ENCODE results near the gene GLI2. TPM values are rescaled to one million over a fixed set of nuclear protein-coding genes. Genes with fewer than 3 reads are reported as not detected.

GLI2 gene
- total and polyA plus RNA-seq, 7 donors: 0.20 to 2.4 (median 0.66) TPM

GRCh38 chr2:120768112-120769048 is 32.7 kb downstream of the GLI2 start:
- intact Hi-C loops (cut with DNase I): no loop called here
- no peaks in the 10 kb centered on the region for H3K36me3 ChIP-seq (ENCODE audit: insufficient read depth in 1 of 2, low read depth in 1 of 2)
- no peaks in the 10 kb centered on the region for H3K9me3 ChIP-seq
- no peaks in the 10 kb centered on the region for H3K27me3 ChIP-seq (ENCODE audit: insufficient read depth in 3 of 3, low read length in 2 of 3)
- H3K27ac ChIP-seq: no peak overlapping the region
- ATAC-seq (no peak), DNase-seq (peak in 1 of 2 donors; percentile 9)
- TF ChIP-seq, protein P1, sequence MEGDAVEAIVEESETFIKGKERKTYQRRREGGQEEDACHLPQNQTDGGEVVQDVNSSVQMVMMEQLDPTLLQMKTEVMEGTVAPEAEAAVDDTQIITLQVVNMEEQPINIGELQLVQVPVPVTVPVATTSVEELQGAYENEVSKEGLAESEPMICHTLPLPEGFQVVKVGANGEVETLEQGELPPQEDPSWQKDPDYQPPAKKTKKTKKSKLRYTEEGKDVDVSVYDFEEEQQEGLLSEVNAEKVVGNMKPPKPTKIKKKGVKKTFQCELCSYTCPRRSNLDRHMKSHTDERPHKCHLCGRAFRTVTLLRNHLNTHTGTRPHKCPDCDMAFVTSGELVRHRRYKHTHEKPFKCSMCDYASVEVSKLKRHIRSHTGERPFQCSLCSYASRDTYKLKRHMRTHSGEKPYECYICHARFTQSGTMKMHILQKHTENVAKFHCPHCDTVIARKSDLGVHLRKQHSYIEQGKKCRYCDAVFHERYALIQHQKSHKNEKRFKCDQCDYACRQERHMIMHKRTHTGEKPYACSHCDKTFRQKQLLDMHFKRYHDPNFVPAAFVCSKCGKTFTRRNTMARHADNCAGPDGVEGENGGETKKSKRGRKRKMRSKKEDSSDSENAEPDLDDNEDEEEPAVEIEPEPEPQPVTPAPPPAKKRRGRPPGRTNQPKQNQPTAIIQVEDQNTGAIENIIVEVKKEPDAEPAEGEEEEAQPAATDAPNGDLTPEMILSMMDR (IDR thresholded peaks at IDR 0.05): no peak
- no peaks in the 10 kb centered on the region for H3K4me1 ChIP-seq
- H3K4me3 ChIP-seq: no peak overlapping the region
- 67 to 80% (median 71%) methylated on average over 17 of the region's 17 CpGs for WGBS, 3 donors

- DNase-seq: peak in 1 of 2 donors; percentile 4
- intact Hi-C loops (cut with DNase I): no loop called here
- ATAC-seq: no peak
- H3K9me3 ChIP-seq: no peaks in the 10 kb centered on the region
- no peaks in the 10 kb centered on the region for H3K4me1 ChIP-seq
- H3K27ac ChIP-seq: no peak overlapping the region
- H3K36me3 ChIP-seq (ENCODE audit: insufficient read depth in 1 of 2, low read depth in 1 of 2): no peaks in the 10 kb centered on the region
- no peak overlapping the region for H3K4me3 ChIP-seq
- 96 to 97% (median 97%) methylated on average over 11 of the region's 11 CpGs for WGBS, 3 donors
- TF ChIP-seq, protein P1 (IDR thresholded peaks at IDR 0.05): no peak
- no peaks in the 10 kb centered on the region for H3K27me3 ChIP-seq (ENCODE audit: insufficient read depth in 3 of 3, low read length in 2 of 3)
These were observed 33.6 kb downstream of the GLI2 start for GRCh38 chr2:120769076-120769786.

GRCh38 chr2:120769787-120770120 is 34.1 kb downstream of the GLI2 start:
- intact Hi-C loops (cut with DNase I): no loop called here
- ATAC-seq (no peak), DNase-seq (peak in 1 of 2 donors; percentile 15)
- Histone ChIP-seq H3K9me3 (no peaks in the 10 kb centered on the region), H3K27ac (no peak overlapping the region), H3K4me1 (no peaks in the 10 kb centered on the region), H3K4me3 (no peak overlapping the region), H3K27me3 (ENCODE audit: insufficient read depth in 3 of 3, low read length in 2 of 3) (no peaks in the 10 kb centered on the region), H3K36me3 (ENCODE audit: insufficient read depth in 1 of 2, low read depth in 1 of 2) (no peaks in the 10 kb centered on the region)
- TF ChIP-seq, protein P1 (IDR thresholded peaks at IDR 0.05): no peak
- 91 to 92% (median 92%) methylated on average over 2 of the region's 2 CpGs for WGBS, 3 donors

GRCh38 chr2:120770176-120770575 is 34.5 kb downstream of the GLI2 start:
- peak; percentile 5 to 24 for DNase-seq
- no peak for ATAC-seq
- Histone ChIP-seq H3K4me1 (no peaks in the 10 kb centered on the region), H3K36me3 (ENCODE audit: insufficient read depth in 1 of 2, low read depth in 1 of 2) (no peaks in the 10 kb centered on the region), H3K4me3 (no peak overlapping the region), H3K27ac (no peak overlapping the region), H3K27me3 (ENCODE audit: insufficient read depth in 3 of 3, low read length in 2 of 3) (no peaks in the 10 kb centered on the region), H3K9me3 (no peaks in the 10 kb centered on the region)
- intact Hi-C loops (cut with DNase I): no loop called here
- WGBS, 3 donors: 90 to 92% (median 90%) methylated on average over 4 of the region's 4 CpGs
- TF ChIP-seq, protein P1 (IDR thresholded peaks at IDR 0.05): no peak
